ENCODE results near the gene FBXO22.

- TF ChIP-seq CTCF (IDR thresholded peaks at IDR 0.05; ENCODE audit: low read depth, low read length, poor library complexity, severe bottlenecking) = no peak
- TF ChIP-seq EZH2phosphoT487 (IDR thresholded peaks at IDR 0.05; ENCODE audit: borderline replicate concordance, low read length) = no peak
Observed at GRCh38 chr15:75924576-75924975, 20.9 kb downstream of the FBXO22 start.
